GM19468 (cell line): Measurements from ENCODE around the gene RAC3.
"Not testable (repeated sequence)": the region's sequence is repeated elsewhere in the genome, so short reads cannot be mapped to it uniquely, and the experiment has no call there.

Source experiments
- ATAC-seq: cut with Tn5 transposase; IDR thresholded peaks from one replicate; pipeline ENCODE4 v1.9.1; 2021; ENCODE audit warnings: mild to moderate bottlenecking, moderate library complexity, moderate number of reproducible peaks; ENCODE audit not compliant: unreplicated experiment; ENCODE audit errors: extremely low read depth

The RAC3 gene

DNA sequence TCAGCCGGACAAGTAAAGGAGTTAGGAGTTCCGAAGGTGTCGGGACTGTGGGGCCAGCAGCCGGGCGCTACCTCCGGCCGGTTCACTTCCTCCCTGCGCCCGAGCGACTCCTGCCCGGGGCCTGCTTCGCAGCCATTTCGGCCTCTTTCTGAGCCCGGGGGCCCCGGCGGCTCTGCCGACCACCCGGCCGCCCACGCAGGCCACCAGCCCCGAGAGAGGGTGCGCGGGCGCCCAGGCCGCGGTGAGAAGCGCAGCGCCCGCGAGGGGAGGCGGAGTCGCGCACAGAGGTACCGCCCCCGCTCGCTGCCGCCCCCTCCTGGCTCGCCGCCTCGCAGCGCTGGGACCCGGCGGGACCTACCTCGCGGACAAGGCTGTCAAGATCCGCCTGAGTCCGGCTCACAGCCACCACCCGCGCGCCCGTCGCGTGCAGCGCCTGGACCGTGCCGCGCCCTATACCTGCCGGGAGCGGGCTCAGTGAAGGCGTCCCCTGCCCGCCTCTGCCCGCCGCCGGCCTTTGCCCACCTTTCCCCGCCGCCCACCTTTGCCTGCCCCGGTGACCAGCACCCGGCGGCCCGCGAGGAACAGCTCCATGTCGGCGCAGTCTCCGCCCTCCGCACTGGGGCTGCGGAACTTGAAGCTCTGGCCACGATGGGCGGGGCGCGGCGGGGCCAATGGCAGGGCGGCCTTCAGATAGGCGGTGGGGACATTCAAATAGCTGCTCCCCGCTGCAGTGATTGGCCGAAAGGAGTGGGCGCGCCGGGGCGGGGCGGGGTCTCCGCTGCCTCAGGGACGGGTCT lies 5.8 kb downstream of the RAC3 start, which contains the start of gene DCXR:
TSS of gene DCXR (minus strand) at position 606 of the 797 bp plus-strand sequence. CDS start at position 591, 15 bp downstream.
- ATAC-seq = peak; percentile 43

DNA sequence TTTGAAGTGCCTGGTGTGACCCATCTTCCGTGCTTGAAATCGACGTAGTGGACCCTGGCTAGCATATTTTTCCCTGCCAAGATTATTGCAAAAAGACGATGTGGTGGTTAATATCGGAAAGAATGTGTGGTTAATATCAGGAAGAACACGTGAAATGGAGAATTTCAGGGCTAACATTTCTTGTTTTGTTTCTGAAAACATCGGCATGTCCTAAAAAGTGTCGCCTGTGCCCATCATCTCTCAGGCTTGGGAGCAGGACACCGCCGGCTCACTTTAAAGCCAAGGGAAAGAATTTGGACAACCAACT lies 6.4 kb downstream of the RAC3 start:
- ATAC-seq = no peak

DNA sequence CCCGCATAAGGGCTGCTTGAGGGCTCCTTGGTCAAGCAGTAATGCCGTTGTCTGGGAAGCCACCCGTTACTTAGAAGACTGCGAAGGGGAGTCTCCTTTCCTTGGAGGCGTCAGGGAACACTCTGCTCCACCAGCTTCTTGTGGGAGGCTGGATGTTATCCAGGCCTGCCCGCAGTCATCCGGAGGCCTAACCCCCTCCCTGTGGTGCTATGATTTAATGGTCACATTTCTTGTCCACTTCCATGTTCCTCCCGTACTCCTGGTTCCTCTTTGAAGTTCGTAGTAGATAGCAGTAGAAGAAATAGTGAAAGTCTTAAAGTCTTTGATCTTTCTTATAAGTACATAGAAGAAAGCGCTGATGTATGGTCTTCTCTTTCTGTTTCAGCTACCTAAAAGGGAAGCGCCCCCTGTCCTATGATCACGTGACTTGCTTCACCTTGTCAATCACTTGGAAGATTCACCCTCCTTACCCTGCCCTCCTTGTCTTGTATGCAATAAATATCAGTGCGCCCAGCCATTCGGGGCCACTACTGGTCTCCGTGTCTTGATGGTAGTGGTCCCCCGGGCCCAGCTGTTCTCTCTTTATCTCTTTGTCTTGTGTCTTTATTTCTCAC lies 7.4 kb downstream of the RAC3 start:
- not testable (repeated sequence) for ATAC-seq

DNA sequence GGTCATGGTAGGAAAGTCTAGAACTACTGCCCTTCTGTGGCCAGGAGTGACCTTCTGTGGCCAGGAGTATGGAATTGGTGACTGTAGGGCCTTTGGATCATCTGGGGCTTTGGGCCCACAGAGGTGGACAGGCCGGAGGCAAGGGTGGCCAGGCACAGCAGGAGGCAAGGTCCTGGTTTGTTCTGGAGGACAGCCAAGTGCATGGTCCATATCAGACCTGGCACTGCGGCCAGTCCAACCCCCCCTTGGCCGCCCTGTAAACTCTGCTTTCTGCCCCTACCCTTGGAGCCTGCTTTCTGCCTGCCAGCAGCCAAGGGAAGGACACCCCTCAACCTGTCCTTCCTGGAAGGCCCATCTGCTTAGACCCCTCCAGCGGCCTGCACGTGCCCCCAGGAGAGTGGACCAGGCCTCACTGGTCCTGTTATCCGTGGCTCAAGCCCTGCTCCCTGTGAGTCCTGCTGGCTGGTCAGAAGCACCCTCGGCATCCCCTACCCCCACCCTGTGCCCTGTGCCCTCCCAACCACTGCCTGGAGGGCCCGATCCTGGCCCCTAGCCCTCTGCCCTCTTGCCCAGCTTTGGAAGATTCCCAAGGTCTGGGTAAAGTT lies 8.3 kb downstream of the RAC3 start:
- no peak for ATAC-seq

DNA sequence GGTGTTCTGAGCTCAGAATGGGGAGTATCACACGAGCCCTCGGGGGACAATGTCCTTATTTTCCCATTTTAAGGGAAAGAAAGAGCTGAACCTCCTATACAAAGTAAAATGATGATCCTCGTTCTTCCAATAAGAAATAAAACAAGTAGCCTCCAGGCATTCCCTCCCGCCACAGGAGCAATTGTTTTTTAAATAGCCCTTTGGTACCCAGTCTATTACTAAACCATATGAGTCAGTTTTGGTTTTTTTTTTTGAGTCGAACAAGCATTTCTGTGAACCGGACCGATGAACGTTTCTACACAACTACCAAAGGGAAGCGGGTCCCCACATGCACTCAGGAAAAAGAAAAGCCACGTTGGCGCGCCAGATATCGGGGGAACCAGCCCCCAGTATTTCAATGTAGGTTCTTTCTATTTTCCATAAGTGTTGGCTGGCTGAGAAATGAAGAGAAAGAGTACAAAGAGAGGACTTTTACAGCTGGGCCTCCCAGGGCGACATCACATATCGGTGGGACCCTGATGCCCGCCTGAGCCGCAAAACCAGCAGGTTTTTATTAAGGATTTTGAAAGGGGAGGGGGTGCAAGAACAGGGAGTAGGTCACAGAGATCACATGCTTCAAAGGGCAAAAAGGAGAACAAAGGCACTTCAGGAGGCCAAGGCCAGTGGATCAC lies 9.8 kb downstream of the RAC3 start:
- ATAC-seq = no peak

DNA sequence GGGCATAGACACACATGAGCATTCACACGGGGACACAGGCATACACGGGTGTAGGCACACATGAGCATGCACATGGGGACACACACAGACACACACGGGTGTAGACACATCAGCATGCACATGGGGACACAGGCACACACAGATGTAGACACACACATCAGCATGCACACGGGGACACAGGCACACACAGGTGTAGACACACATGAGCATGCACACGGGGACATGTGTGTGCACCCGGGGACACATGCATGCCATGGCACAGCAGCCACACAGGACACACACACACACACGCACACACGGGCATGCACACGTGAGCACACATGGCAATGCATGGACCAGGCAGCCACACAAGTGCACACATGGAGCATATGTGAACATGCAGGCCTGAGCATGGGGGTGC lies 11.2 kb downstream of the RAC3 start:
- no peak for ATAC-seq

DNA sequence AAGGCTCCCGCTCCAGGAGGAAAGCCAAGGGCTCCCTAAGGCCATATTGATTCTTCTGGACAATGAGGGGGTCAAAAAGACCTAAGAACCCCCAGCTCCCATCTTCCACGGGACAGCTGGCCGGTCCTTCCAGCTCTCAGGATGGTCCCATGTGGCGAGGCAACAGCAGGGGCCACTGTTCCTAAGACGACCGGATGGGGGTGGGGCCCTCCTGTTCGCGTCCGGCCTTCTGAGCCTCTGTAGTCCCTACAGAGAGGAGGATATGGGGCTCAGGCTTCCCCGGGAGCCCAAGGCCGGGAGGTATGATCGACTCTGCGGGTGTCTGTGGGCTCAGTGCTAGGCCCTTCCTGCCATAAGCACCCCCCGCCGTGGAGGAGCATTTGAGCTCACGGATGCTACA lies 12.0 kb downstream of the RAC3 start:
- no peak for ATAC-seq

DNA sequence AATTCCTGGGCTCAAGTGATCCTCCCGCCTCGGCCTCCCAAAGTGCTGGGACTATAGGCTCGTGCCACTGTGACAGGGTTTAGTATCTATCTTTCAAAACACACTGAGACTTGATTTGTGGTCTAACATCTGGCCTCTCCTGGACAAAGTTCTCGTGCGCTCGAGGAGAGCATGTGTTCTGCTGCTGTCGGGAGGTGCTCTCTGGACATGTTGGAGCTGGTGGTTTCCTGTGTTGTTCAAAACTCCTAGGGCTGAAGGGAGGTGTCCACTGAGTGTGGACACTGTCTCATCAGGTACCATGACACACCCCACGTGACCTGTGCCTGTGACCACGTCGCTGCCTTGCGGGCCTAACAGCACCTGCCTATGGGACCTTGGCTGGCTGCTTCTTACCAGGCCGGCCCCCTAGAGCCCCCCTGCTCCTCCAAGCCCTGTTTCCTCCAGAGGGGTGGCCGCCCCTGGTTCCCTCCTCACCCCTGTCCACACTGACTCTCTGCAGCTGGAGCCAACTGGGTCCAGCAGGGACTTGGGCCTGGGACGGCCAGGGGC lies 14.5 kb downstream of the RAC3 start:
- ATAC-seq = no peak

DNA sequence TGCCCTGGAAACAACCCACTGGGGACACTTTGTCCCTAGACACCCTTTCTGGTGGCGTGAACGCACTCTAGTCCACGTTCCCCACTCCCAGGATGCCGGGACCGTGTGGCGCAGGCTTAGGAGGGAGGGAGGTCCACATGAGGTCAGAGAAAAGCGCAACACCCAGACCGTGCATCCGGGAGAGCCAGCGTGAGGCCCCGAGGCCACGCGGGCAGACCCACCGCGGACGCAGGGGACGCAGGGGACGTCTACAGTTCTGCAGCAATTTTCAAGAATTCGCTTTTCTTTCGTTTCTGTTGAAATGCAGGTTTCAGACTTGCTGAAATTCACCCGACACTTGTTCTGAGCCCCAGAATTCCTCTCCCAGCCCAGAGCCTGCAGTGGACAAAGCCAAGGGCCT lies 15.4 kb downstream of the RAC3 start:
- ATAC-seq = no peak

DNA sequence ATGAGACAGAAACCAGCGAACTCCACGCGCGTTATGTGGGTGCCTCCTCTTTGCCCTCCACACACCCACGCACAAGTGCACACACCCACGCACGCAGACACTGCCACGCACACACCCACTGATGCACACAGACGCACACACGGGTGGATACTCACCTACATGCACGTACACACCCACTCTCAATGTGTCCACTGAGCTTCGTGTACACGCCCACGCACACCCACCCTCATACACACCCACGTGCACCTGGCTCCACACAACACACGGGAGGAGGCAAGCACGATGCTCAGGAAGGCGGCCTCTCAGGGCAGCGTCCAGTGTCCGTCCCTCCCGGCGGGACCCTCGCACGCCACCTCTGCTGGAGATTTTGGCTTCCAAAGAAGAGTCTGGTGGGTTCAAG lies 15.9 kb downstream of the RAC3 start:
- ATAC-seq = no peak

DNA sequence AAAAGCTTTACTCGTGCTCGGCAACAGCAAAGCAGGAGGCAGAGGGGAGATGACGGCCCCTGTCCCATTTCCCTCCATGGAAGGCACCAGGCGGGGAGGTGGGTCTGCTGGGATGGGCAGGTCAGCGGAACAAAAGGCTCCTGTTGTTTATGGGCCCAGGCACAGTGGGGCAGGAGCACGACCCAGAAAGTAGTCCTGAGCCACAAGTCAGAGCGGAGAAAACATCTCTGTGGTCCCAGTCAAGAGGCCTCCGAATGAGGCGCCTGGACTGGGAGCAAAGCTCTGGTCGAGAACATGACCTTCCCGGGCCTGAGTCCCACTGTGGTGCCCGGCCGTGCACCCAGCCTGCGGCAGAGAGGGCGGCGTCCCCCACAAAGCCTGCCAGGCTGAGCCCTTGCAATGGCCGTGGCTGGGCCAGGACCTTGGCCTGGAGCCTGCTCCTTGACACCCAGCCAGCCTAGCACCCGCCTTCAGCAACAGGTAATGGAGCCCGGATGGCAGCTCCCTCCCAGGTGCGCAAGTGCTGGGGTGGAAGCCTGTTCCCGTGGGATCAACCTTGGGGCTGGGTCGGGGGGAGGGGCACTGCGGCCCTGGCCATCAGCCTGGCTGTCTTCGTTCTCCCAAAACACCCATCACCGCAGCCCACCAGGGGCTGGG lies 16.6 kb downstream of the RAC3 start:
- no peak for ATAC-seq

DNA sequence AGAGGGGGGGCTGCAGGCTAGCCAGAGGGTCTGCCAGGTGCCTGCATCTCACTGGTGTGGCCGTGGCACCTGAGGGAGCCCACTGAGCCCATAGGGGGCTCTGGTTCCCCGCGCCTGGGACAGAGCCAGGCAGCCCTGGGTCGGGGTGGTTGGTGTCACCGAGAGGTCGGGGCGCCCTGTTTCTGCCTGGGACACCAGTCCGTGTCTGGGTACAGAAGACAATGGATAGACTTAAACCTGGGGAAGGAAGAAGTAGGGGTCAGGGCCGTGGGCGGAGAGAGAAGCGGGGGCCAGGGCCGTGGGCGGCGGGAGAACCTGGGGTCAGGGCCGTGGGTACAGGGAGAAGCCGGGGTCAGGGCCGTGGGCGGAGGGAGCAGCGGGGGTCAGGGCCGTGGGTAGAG lies 17.1 kb downstream of the RAC3 start:
- ATAC-seq = no peak

DNA sequence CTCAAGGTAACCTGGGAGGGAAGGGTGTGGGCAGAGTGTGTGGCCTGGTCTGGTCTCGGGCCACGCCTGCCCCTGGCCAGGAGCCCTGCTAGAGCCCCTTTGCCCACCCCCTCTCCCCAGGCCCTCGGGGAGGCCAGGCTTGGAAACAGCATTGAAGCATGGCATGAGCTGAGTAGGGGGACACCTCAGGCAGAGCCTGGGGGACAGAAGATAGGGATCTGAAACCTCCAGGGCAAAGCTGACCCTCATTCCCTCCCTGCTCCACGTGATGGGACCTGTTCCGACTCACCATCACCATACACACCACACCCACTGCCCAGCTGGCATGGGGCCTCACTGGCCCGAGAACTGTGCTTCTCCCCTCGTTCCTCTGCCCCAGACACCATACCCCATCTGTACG lies 17.6 kb downstream of the RAC3 start:
- ATAC-seq = no peak

DNA sequence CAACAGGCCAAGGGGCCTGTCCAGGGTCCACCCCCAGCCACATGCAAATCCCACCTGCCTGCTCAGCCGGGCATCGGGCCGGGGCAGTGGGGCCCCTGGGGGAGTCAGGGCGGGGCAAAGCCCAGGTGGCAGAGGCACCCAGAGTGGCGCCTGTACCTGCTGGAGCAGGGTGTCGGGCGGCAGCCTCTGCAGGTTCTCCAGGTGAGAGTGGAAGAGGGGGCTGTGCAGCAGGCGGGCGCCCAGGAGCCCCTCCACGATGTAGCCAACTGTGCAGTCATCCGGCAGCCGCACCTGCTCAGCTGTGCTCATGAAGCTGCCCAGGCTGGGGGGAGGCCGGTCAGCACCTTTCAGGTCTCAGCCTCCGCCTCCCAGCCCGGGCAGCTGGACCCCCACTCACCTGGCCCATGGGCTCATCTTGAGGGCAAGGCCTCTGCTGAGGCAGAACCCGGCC lies 18.1 kb downstream of the RAC3 start:
- no peak for ATAC-seq

DNA sequence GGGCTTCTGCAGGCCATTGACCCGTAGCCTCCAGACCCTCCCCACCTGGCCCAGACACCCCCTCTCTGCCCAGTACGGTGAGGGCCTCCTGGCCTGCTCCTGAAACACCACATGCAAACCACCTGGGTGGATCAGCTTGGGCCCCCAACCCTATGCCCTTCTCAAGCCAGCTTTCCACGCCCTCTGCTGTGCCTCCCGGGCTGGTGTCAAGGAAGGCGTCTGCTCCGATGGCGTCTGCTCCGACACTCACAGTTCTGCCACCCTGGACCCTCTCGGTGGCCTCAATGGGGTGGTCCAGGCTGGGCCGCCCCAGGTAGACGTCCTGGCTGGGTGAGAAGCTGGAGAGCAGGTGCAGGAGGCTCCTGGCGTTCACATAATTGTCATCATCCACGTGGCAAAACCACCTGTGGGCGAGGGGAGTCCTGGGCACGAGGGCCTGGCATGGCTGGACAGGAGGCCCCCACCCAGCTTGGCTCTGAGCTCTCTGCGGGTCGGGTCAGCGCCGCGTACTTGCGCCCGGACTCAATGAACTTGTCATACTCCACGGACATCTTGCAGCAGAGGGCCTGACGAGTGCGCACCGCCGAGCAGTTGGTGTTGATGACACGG lies 18.8 kb downstream of the RAC3 start:
- ATAC-seq = no peak

DNA sequence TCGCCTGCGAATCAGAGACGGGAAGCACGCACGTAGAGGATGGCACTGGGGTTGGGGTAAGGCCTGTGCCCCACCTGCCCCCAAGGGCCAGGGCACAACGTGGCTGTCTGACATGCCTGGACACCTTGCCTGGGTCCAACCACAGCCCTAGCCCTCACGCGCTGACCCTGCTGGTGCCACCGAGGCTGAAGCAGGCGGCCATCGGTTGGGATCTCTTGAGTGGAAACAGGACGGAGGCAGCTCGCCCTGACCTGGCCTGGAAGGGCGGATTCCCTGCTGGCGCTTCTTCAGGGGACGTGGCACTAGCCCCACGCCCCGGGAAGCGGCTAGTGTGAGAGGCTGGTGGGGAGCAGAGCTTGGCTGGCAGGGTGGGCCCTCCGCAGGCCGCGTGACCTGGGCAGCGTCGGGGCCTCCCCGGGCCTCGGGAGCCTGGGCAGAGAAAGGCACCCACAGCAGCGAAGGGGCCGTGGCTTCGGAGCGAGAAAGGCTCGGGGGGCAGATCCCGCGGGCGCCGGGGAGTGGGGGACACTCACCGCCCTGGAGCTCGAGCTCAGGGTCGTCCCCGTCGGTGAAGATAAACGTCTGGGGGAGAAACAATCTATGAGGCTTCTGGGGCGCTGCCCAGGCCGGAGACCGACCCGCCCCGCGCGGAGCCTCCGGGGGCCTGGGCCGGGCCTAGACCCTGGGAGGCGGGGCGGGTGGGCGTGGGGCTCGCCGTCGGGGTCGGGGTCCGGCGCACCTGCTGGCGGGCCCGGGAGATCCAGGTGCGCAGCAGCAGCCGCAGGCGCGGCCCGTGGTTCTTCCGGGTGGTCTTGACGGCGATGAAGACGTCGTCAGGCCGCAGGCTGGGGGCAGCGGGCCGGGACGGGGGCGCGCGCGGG lies 19.5 kb downstream of the RAC3 start:
- no peak for ATAC-seq

DNA sequence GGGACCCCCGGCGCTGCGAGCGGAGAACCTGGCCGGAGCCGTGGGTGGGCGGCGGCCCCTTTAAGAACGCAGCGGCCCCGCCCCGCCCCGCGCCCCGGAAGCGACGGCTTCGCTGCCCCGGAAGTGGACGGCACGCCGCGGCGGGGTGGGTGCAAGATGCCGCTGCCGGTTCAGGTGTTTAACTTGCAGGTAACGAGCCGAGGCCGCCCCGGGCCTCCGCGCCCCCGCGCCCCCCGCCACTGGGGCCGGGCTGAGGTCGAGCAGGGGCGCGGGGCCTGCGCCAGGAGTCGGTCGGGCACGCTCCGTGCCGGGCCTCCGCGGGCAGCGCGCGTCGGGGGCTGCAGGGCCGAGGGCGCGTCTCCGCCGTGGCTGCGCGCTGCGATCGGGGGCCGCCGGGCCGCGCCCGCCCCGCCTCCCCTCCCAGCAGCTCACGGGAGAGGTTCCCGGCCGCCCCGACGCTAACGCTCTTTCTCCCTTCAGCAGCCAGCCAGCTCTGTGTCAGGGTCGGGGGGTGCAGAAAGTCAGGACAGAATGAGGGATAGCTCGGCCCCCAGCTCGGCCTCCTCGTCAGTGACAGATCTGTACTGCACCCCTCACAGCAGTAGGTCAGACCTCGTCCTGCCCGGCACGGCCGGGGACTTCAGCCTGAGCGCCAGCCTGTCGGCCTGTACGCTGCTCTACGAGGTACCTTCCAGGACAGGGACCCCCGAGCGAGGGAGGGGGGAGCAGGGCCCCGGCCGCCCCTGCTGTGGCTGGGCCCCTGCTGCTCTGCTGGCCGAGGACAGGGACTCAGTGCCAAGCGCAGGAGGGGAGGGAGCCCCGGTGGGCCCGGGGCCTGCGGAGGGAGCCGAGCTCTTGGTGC lies 20.5 kb downstream of the RAC3 start, which contains the start of the genes GPS1 and RFNG:
TSS of gene GPS1 (plus strand) at position 123 of the 862 bp plus-strand sequence. CDS start at position 157, 34 bp downstream.
TSS of gene RFNG (minus strand) at position 36 of the 862 bp plus-strand sequence. CDS start 45 bp downstream, outside the sequence.
- ATAC-seq = no peak

DNA sequence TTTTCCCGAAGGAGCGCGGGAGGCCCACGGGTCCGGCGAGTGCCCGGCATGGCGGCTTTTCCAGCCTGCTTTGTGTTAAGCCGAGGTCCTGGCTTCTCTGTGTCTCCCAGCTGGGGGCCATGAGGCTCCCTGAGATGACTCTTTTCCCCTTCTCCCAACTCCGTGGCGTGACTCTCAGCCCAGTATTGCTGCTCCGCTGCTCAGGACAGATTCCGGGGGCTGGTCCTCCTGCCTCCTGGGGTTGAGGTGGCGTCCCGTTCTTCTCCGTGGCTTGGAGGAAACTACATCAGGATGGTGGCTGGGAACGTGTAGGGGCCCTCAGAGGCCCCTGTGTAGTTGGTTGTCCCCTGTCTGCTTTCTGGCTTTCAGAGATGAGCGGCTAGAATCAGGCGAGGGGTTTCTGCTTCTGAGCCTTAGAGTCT lies 21.2 kb downstream of the RAC3 start:
- ATAC-seq = no peak
